Gastrocnemius medialis (tissue), 4 donors: ENCODE results near the gene F2RL1.

ENCODE experiments used
- CTCF ChIP-seq, 5 experiments: fragments of 450-650 bp in 3 of 5; fragments of 200-600 bp in 2 of 5; sonication (generic) in 2 of 5; IDR thresholded peaks in 4 of 5; conservative IDR thresholded peaks in 1 of 5; 1 replicate in 4 of 5; 2 replicates in 1 of 5; pipeline ENCODE4 v1.5.1; 2016 to 2019; ENCODE audit warnings: antibody characterized with exemption in 5 of 5, mild to moderate bottlenecking in 3 of 5, moderate library complexity in 3 of 5
- POLR2A ChIP-seq, 2 donors: fragments of 450-650 bp; IDR thresholded peaks; one replicate each; pipeline ENCODE4 v1.6.1; 2017; ENCODE audit warnings: antibody characterized with exemption in 2 of 2, mild to moderate bottlenecking in 2 of 2, moderate library complexity in 2 of 2

- no peak for TF ChIP-seq CTCF (IDR thresholded peaks at IDR 0.05 in 4 of 5, conservative IDR thresholded peaks at IDR 0.05 in 1 of 5)
- TF ChIP-seq POLR2A (IDR thresholded peaks at IDR 0.05): no peak
Observed at GRCh38 chr5:76810236-76810635, 8.6 kb upstream of the F2RL1 start.
